Stimulated activated naive CD8-positive, alpha-beta T cell treated with anti-CD3 and anti-CD28 coated beads, Interleukin-15, Interleukin-2, amounts not matched to agents 100 U/mL and 50 U/mL, for 24 hours (primary cell): ENCODE data around the gene BTG1.
A peak's percentile ranks its signal among the peaks of the same experiment; 100 is the strongest.

Experiments
- ATAC-seq: fragments of 150-1000 bp; cut with Tn5 transposase; one replicate; pipeline ENCODE4 v1.10.0; 2021
- DNase-seq: peaks from one replicate; pipeline ENCODE4 v3.0.0; 2021

The BTG1 gene, protein sequence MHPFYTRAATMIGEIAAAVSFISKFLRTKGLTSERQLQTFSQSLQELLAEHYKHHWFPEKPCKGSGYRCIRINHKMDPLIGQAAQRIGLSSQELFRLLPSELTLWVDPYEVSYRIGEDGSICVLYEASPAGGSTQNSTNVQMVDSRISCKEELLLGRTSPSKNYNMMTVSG

GRCh38 chr12:92145731-92146496 is at the start of gene BTG1:
TSS of gene BTG1 (minus strand) at chr12:92145846. CDS start at chr12:92145535, 311 bp downstream.
- ATAC-seq, result peak; percentile 83

GRCh38 chr12:92194561-92194960 is 48.9 kb upstream of the BTG1 start:
- DNase-seq, result no peak
- no peak for ATAC-seq

More at GRCh38 chr12:92145731-92146496, at the start of gene BTG1:
- DNase-seq, result peak; percentile 96

GRCh38 chr12:92193846-92194245 is 48.2 kb upstream of the BTG1 start:
- DNase-seq (no peak), ATAC-seq (no peak)

GRCh38 chr12:92193063-92193462 is 47.4 kb upstream of the BTG1 start:
- ATAC-seq (no peak), DNase-seq (no peak)

DNA sequence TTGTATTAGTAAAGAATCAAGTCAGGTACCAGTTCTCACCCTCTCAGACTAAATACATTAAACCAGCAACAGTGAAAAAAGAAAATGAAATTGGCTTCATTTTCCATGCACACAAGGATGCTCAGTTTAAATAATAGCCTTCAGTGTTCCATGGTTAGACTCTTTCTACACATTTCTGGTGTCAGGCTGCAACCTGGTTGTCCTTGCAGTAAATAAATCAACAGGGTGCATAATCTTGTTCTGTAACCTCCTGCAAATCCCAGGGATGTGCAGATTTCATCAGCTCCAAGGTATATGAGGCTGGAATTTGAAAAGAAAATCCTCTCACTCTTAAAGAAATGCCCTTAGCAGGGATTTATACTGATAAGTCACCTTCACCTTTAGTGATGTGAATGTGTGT is 46.7 kb upstream of the BTG1 start:
- no peak for DNase-seq
- no peak for ATAC-seq

- no peak for ATAC-seq
- no peak for DNase-seq
Observed at GRCh38 chr12:92191061-92191460, 45.4 kb upstream of the BTG1 start.

DNA sequence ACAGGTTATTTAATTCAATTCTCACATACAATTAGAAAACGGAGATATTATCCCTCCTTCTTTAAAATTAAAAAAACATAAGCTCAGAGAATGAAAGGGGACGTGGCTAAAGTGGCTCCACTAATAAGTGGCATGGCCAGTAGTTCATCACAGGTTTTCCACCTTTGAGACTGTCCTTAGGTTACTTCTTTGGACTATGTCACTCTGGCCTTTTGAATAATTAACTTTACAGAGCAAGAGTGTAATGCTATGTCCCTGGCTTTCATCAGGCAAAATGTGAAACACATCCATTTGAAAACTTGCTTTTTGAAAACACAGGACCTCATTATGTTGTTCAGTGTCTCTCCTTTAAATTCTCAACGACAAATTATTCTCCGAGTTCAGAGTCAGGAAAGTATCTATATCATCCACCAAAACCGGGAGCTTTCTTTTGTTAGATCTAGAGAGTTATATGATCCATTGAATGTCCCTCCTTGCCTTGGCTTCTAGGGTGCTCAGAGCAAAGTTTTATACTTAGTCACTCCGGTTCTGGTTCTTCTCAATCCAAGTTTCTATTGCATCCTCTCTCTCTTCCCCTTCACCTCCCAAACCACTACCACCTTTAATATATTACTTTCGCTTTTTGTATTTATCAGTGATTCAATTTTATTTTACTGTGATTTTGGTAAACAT is 43.0 kb upstream of the BTG1 start:
- ATAC-seq (no peak), DNase-seq (no peak)

- no peak for DNase-seq
- ATAC-seq, result peak; percentile 33
Observed at GRCh38 chr12:92186038-92186470, 40.4 kb upstream of the BTG1 start.

- ATAC-seq, result peak; percentile 87
- DNase-seq, result no peak
Observed at GRCh38 chr12:92185052-92185451, 39.4 kb upstream of the BTG1 start.

GRCh38 chr12:92183575-92183974 is 37.9 kb upstream of the BTG1 start:
- ATAC-seq (no peak), DNase-seq (no peak)

GRCh38 chr12:92178340-92178739 is 32.7 kb upstream of the BTG1 start:
- no peak for DNase-seq
- no peak for ATAC-seq

DNA sequence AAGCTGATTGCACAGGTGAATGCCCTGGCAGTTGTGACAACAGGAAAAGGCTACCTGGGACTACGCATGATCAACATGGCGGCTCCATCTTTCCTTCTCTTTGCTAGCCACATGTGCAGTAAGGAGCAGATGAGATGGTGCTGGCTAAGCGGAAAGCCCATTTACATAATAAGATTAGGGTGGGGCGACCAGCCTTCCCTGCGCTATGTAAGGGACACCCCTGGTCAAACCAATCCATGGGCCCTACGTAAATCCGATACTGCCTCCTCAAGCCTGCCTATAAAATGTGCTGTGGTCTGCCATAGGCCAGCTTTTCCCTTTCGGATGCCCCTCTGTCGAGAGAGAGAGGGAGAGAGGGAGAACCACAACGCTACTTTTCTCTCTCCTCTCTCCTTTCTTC is 31.0 kb upstream of the BTG1 start:
- DNase-seq, result no peak
- ATAC-seq, result no peak

DNA sequence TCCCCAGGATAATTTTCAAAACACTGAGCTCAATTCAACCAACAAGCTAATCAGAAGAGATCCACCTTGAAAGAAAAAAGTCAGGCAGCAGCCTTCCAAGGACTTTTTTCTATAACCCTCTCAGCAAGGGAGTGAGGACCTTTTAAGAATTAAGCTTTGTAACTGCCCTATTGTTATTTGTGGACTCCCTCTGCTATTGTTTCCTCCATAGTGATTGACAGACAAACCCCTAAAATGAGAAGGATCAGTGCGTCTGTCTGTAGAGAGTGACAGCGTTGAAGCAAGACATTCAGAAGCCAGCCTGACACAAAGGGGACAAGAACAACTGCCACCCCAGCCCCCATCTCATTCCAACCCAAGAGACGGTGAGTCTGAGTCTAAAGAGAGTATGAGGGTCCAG is 30.3 kb upstream of the BTG1 start:
- ATAC-seq (no peak), DNase-seq (no peak)

- no peak for DNase-seq
- peak; percentile 32 for ATAC-seq
Observed at GRCh38 chr12:92170050-92170449, 24.4 kb upstream of the BTG1 start.

- no peak for DNase-seq
- no peak for ATAC-seq
Observed at GRCh38 chr12:92167075-92167474, 21.4 kb upstream of the BTG1 start.

- ATAC-seq (no peak), DNase-seq (no peak)
Observed at GRCh38 chr12:92164712-92165111, 19.1 kb upstream of the BTG1 start.

GRCh38 chr12:92162079-92162478 is 16.4 kb upstream of the BTG1 start:
- DNase-seq (no peak), ATAC-seq (peak; percentile 55)

GRCh38 chr12:92158796-92159439 is 13.3 kb upstream of the BTG1 start:
- DNase-seq (no peak), ATAC-seq (peak; percentile 39)

DNA sequence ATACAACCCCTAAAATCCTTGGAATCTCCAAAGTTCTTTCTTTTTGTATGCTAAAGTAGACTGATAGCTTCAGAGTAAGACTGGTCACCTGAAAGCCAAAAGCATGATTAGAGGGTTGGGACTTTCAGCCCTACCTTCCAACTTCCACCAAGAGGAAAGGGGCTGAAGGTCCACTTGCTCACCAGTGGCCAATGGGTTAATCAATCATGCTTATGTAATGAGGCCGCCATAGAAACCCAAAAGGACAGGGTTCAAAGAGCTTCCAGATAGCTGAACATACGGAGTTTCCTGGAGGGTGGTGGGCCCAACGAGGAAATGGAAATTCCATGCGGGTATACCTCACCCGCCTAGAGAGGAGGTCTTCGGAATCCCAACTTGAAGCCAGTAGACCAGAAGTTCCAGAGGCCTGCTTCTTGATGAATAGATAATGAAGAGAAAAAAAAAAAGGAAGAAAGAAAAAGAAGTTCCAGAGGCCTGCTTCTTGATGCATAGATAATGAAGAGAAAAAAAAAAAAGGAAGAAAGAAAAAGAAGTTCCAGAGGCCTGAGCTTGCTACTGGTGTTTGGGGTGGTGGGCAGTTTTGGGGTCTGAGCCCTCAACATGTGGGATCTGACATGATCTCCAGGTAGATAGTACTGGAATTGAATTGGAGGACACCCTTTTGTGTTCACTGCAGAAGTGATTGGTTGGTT is 11.2 kb upstream of the BTG1 start:
- ATAC-seq, result no peak
- no peak for DNase-seq

- DNase-seq (no peak), ATAC-seq (no peak)
Observed at GRCh38 chr12:92156139-92156538, 10.5 kb upstream of the BTG1 start.

GRCh38 chr12:92155733-92156132 is 10.1 kb upstream of the BTG1 start:
- no peak for ATAC-seq

GRCh38 chr12:92151916-92152315 is 6.3 kb upstream of the BTG1 start:
- ATAC-seq (no peak), DNase-seq (no peak)

More at GRCh38 chr12:92155733-92156132, 10.1 kb upstream of the BTG1 start:
- no peak for DNase-seq
